Common myeloid progenitor, CD34-positive (primary cell): ENCODE data around the gene SLC15A3.

Source experiments
- CTCF ChIA-PET: fragments of 350-600 bp; sonication (Branson Sonifier 250); formaldehyde crosslinking; loops from one replicate; lab custom pipeline; 2021; ENCODE audit warnings: antibody characterized with exemption; lab: Charles Lee
- POLR2A ChIA-PET: fragments of 350-600 bp; sonication (Branson Sonifier 250); formaldehyde crosslinking; loops from one replicate; lab custom pipeline; 2021; ENCODE audit warnings: antibody characterized with exemption; lab: Charles Lee
- DNase-seq, 3 donors: peaks; one replicate each; pipeline versions ENCODE4 v3.0.0 to v3.0.0-alpha.2; 2013
- H3K27ac ChIP-seq, 2 experiments: 1 replicate in 1 of 2; 2 replicates in 1 of 2; pipeline ENCODE4 v1.7.0; 2013; ENCODE audit warnings: inconsistent platforms in 2 of 2, low read length in 2 of 2, mild to moderate bottlenecking in 2 of 2, low read depth in 1 of 2, moderate library complexity in 1 of 2; ENCODE audit not compliant: severe bottlenecking in 2 of 2, insufficient read depth in 1 of 2, poor library complexity in 1 of 2
- H3K27me3 ChIP-seq, 5 experiments: replicated peaks in 2 of 5; 1 replicate in 3 of 5; 2 replicates in 2 of 5; pipeline versions ENCODE4 v1.6.1 to v1.7.0; 2013; ENCODE audit warnings: low read length in 4 of 5, mild to moderate bottlenecking in 2 of 5, moderate library complexity in 2 of 5, inconsistent platforms in 1 of 5; ENCODE audit not compliant: insufficient read depth in 5 of 5, control insufficient read depth in 4 of 5
- H3K36me3 ChIP-seq, 4 experiments: 1 replicate in 2 of 4; 2 replicates in 2 of 4; pipeline versions ENCODE4 v1.6.1 to v1.7.0; 2013; ENCODE audit warnings: low read length in 3 of 4, control low read depth in 1 of 4, mild to moderate bottlenecking in 1 of 4; ENCODE audit not compliant: control insufficient read depth in 4 of 4, insufficient read depth in 4 of 4
- H3K4me1 ChIP-seq, 4 experiments: 1 replicate in 3 of 4; 2 replicates in 1 of 4; pipeline versions ENCODE4 v1.6.1 to v1.7.1; 2013; ENCODE audit warnings: low read length in 3 of 4, mild to moderate bottlenecking in 3 of 4, control low read depth in 1 of 4, inconsistent platforms in 1 of 4, moderate library complexity in 1 of 4; ENCODE audit not compliant: control insufficient read depth in 4 of 4, insufficient read depth in 4 of 4; ENCODE audit errors: control extremely low read depth in 1 of 4
- H3K4me3 ChIP-seq, 7 experiments: 1 replicate in 4 of 7; 2 replicates in 3 of 7; pipeline versions ENCODE4 v1.5.1 to v1.7.0; 2013; ENCODE audit warnings: mild to moderate bottlenecking in 7 of 7, low read length in 6 of 7, moderate library complexity in 6 of 7, inconsistent platforms in 2 of 7, low read depth in 2 of 7, control low read depth in 1 of 7; ENCODE audit not compliant: insufficient read depth in 4 of 7, control insufficient read depth in 1 of 7; ENCODE audit errors: extremely low read depth in 1 of 7
- H3K9me3 ChIP-seq, 5 experiments: 1 replicate in 4 of 5; 2 replicates in 1 of 5; pipeline versions ENCODE4 v1.6.1 to v1.7.1; 2013; ENCODE audit warnings: low read length in 4 of 5, mild to moderate bottlenecking in 2 of 5, inconsistent platforms in 1 of 5, low read depth in 1 of 5, moderate library complexity in 1 of 5; ENCODE audit not compliant: control insufficient read depth in 4 of 5, insufficient read depth in 2 of 5; ENCODE audit errors: control extremely low read depth in 1 of 5
- WGBS: methylation state at CpG from one replicate; pipeline ENCODE4 v1.1.5; 2013; ENCODE audit not compliant: insufficient coverage; 5-methylcytosine and 5-hydroxymethylcytosine counted together

SLC15A3 gene

GRCh38 chr11:60942219-60942618 lies 9.8 kb downstream of the SLC15A3 start:
- peaks cover 0 to 2% (median 0%) of the 10 kb centered on the region in 5 experiments for H3K9me3 ChIP-seq
- WGBS = 95% methylated on average over 3 of the region's 4 CpGs
- no peaks in the 10 kb centered on the region for H3K36me3 ChIP-seq
- CTCF ChIA-PET = interaction anchor here (1.0 to 1.6 kb wide), 5 partner anchors 12 to 111 kb away, joined by 3 to 6 read pairs (median 4); no protein-coding TSS in a partner anchor
- POLR2A ChIA-PET = no interaction called here
- H3K4me1 ChIP-seq = peaks cover 0 to 3% (median 0%) of the 10 kb centered on the region in 4 experiments
- H3K27me3 ChIP-seq = peaks cover 0 to 15% (median 5%) of the 10 kb centered on the region in 5 experiments
- H3K4me3 ChIP-seq = no peak overlapping the region
- no peak overlapping the region for H3K27ac ChIP-seq
- DNase-seq = no peak

GRCh38 chr11:60941371-60942119 lies 10.4 kb downstream of the SLC15A3 start:
- ChIA-PET CTCF (interaction anchor here (1.2 to 2.1 kb wide), 5 partner anchors 8 to 111 kb away, joined by 3 to 6 read pairs (median 5); no protein-coding TSS in a partner anchor), POLR2A (no interaction called here)
- WGBS = 94% methylated on average over 4 of the region's 6 CpGs

GRCh38 chr11:60939855-60940254 lies 12.1 kb downstream of the SLC15A3 start:
- peaks cover 0 to 11% (median 5%) of the 10 kb centered on the region in 5 experiments for H3K27me3 ChIP-seq
- DNase-seq = no peak
- ChIA-PET CTCF (interaction anchor here (0.9 to 2.1 kb wide), 5 partner anchors 10 to 74 kb away, joined by 3 to 12 read pairs (median 4); no protein-coding TSS in a partner anchor), POLR2A (no interaction called here)
- H3K9me3 ChIP-seq = peaks cover 0 to 2% (median 0%) of the 10 kb centered on the region in 5 experiments
- no peak overlapping the region for H3K27ac ChIP-seq
- WGBS = 100% methylated on average over 1 of the region's 2 CpGs
- H3K36me3 ChIP-seq = no peaks in the 10 kb centered on the region
- no peaks in the 10 kb centered on the region for H3K4me1 ChIP-seq
- H3K4me3 ChIP-seq = no peak overlapping the region

More at GRCh38 chr11:60941371-60942119, 10.4 kb downstream of the SLC15A3 start:
- Histone ChIP-seq H3K4me3 (no peak overlapping the region), H3K27ac (no peak overlapping the region), H3K36me3 (no peaks in the 10 kb centered on the region), H3K4me1 (peaks cover 0 to 3% (median 0%) of the 10 kb centered on the region in 4 experiments), H3K9me3 (peaks cover 0 to 2% (median 0%) of the 10 kb centered on the region in 5 experiments), H3K27me3 (peaks cover 0 to 10% (median 5%) of the 10 kb centered on the region in 5 experiments)
- DNase-seq = no peak

DNA sequence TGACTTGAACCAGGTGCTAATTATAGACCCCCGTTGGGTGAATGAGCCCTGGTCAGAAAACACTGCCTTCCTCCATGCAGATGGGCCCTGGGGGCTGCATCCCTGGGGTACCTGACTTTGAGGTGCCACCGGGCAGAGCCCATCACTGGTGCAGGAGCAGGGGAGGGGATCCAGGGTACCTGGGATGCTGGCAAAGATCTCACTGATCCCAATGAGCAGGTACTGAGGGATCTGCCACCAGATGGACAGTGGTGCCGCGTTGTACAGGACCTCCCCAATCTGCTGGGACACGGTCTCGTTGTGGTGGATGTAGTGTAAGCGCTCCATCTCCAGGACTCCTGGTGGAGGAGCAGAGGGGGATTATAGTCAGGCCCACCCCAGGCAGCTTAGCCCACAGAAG lies 12.7 kb downstream of the SLC15A3 start:
- no peak for DNase-seq
- H3K4me1 ChIP-seq = no peaks in the 10 kb centered on the region
- CTCF ChIA-PET = interaction anchor here (2.1 kb wide), 1 partner anchor 10 kb away, joined by 6 read pairs; no protein-coding TSS in a partner anchor
- peaks cover 0 to 2% (median 0%) of the 10 kb centered on the region in 5 experiments for H3K9me3 ChIP-seq
- H3K36me3 ChIP-seq = no peaks in the 10 kb centered on the region
- H3K4me3 ChIP-seq = no peak overlapping the region
- no peak overlapping the region for H3K27ac ChIP-seq
- H3K27me3 ChIP-seq = peaks cover 0 to 11% (median 2%) of the 10 kb centered on the region in 5 experiments
- WGBS = 96% methylated on average over 5 of the region's 7 CpGs
- POLR2A ChIA-PET = no interaction called here

DNA sequence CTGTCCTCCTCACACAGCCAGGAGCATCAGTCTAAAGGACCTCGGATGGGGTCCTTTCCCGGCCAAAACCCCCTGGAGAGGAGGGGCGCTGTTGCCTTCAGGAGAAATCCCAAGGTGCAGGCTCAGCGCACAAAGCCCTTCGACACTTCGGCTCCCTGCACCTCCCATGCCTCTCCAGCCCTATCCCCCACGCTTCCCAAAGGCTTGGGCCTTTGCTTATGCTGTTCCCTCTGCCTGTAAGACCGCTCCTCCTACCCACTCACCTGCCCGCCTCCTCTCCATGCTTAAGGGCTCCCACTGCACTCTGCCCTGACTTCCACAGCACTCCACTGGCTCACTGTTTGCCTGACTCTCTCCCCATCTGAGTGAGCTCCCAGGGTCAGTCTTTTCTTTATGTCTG lies 13.5 kb downstream of the SLC15A3 start:
- 99% methylated on average over 9 of the region's 9 CpGs for WGBS
- Histone ChIP-seq H3K36me3 (no peaks in the 10 kb centered on the region), H3K27me3 (peaks cover 0 to 10% (median 2%) of the 10 kb centered on the region in 5 experiments), H3K4me1 (no peaks in the 10 kb centered on the region), H3K27ac (no peak overlapping the region), H3K9me3 (peaks cover 0 to 2% (median 0%) of the 10 kb centered on the region in 5 experiments), H3K4me3 (no peak overlapping the region)
- POLR2A ChIA-PET = no interaction called here
- no peak for DNase-seq
- CTCF ChIA-PET = no interaction called here

DNA sequence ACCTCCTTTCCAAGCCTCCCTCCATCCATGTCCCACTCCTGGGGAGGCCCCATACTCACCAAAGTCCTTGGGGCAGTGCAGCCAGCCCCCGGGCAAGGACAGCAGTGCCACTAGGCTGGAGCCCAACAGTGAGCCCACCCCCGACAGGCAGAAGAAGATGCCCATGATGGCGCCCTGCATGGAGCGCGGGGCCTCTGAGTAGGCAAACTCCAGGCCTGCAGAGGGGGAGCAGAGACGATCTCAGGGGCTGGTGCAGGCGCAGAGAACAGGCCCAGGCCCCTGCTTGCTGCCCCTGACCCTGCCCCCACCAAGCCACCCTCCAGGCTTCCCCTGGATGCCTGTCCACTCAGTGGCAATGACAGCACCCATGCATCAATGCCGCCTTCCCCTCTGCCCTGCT lies 14.2 kb downstream of the SLC15A3 start:
- no peak overlapping the region for H3K4me3 ChIP-seq
- CTCF ChIA-PET = no interaction called here
- WGBS = 100% methylated on average over 7 of the region's 8 CpGs
- peaks cover 0 to 10% (median 2%) of the 10 kb centered on the region in 5 experiments for H3K27me3 ChIP-seq
- POLR2A ChIA-PET = no interaction called here
- peaks cover 0 to 2% (median 0%) of the 10 kb centered on the region in 5 experiments for H3K9me3 ChIP-seq
- H3K27ac ChIP-seq = no peak overlapping the region
- no peaks in the 10 kb centered on the region for H3K36me3 ChIP-seq
- H3K4me1 ChIP-seq = no peaks in the 10 kb centered on the region
- no peak for DNase-seq

- POLR2A ChIA-PET = no interaction called here
- DNase-seq = no peak
- Histone ChIP-seq H3K27ac (no peak overlapping the region), H3K9me3 (peaks cover 0 to 2% (median 0%) of the 10 kb centered on the region in 5 experiments), H3K36me3 (no peaks in the 10 kb centered on the region), H3K4me3 (no peak overlapping the region), H3K27me3 (peaks cover 0 to 10% (median 2%) of the 10 kb centered on the region in 5 experiments), H3K4me1 (no peaks in the 10 kb centered on the region)
- WGBS = 94% methylated on average over 12 of the region's 12 CpGs
- CTCF ChIA-PET = interaction anchor here (1.2 kb wide), 1 partner anchor 21 kb away, joined by 3 read pairs; no protein-coding TSS in a partner anchor
These were observed 14.8 kb downstream of the SLC15A3 start for GRCh38 chr11:60937144-60937527.
